Measurements from ENCODE around the gene S1PR1.
A peak's percentile ranks its signal among the peaks of the same experiment; 100 is the strongest.

The S1PR1 gene

DNA sequence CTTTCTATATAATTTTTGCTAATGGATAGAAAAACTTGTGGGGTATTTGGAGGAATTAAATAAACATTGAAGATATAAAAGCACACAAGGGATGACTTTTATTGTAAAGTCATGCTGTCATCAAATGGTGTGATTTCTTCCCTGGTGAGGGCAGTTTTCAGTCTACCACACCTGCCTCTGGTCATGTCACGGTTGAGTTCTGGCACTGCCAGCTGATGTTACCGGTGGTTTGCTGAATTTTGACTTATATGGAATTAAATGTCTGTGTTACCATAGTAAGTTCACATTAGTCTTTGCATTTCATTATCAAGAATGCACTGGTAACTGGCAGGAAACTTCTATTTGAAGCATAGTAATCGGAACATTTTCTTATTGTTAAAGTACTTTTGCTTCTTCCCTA, 13.4 kb downstream of the S1PR1 start:
- DNase-seq = no peak

DNA sequence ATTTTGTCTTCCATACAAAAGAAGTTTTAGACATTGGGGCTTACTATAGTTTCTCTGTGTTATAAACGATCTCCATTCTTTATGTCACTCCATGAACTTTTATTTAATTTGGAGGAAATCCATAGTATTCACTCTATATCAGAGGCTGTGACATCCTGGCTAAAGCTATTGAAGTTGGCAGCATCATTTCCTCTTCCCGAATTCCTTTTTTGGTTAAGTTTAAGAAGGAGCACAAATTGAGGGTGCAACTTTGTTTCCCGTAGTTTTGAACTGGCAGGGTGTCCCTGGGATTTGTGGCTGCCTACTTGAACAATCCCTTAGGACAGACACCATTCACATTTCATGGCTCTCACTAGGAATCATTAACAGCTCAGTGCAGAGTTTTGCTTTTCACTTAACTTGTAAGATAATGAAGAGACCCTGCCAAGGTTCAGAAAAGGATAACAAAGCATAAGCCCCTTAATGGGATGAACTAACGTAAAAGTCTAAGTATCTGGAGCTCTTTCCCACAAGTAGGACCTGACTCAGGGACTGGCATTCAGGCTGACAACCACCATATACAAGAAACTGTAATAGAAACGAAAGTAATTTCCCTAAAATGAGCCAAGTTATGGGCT, 13.9 kb downstream of the S1PR1 start:
- no peak for DNase-seq

DNA sequence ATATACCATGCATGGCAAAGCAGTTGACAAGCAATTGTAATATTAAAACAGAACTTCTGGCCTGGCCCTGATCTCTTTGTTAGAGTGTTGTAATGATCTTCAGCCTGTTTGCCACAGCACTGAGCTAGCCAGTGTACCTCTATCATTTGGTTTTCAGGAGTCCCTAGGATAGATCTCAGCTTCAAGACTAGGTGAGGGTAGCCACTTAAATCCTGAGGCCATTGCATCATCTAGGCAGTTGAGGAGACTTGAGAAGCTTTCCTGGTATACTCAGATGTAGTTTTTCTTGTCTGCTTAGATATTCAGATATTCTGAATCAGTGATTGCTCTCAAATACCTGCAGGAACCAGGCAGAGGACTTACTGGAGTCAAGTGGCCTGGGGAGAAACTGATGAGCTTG, 14.7 kb downstream of the S1PR1 start:
- no peak for DNase-seq

DNA sequence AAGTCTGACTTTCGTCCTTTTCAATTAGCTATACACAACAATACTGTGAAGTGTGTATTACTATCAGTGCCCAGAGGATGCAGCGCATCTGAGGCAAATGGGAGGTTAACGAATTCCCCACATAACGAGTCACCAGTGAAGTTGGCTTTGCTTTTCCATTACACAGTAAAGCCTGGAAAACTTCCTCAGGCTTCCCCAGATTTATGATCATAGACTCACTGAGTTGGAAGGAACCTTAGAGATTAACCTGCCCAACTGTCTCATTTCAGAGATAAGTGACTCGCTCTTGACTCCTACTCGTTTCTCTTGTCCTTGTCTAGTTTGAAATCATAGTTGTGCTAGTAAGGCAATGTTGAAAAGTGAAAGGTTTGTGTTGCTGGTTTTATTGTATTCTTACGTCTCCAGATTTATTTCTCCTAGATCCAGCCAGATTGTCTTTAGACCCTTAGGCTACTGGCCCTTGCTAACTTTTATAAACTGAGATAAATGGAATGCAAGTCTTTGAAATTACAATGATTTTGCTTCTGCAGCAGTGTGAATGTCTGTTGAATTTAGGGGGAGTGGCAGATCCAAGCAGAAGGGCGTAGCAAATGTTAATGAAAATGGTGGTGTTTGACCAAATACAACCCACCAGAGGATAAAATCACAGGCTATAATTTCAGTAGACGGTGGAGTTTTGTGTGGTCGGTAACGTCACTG, 17.3 kb downstream of the S1PR1 start:
- no peak for DNase-seq

DNA sequence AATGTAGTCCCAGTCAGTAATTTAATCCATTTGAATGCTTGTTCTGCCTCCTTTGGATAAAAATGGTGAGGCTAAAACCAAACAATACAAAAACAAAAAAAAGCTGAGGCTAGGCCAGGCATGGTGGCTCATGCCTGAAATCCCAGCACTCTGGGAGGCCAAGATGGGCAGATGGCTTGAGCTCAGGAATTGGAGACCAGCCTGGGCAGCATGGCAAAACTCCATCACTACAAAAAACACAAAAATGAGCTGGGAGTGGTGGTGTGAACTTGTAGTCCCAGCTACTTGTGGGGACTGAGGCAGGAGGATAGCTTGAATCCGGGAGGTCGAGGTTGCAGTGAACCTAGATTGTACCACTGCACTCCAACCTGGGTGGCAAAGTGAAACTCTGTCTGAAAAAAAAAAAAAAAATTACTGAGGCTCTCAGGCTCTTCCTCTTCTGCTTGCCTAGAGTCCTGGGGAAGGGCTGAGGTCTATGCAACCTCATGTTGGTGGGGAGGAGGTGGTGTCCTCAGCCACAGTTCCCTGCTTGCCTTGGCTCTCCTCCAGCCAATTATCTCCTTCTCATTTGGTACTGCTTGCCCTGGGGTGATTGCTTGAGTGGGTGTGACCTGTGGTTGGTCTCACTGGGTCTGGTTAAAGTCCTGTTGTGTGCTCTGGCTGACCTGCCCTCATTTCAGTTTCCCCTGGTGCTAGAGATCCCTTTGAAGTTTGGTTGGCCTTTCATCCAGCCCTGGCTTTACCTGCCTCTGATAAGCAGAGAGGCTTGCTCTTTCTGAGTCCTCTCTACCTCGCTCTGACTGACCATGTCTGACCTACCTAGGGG, 20.9 kb downstream of the S1PR1 start:
- peak; percentile 35 for DNase-seq

DNA sequence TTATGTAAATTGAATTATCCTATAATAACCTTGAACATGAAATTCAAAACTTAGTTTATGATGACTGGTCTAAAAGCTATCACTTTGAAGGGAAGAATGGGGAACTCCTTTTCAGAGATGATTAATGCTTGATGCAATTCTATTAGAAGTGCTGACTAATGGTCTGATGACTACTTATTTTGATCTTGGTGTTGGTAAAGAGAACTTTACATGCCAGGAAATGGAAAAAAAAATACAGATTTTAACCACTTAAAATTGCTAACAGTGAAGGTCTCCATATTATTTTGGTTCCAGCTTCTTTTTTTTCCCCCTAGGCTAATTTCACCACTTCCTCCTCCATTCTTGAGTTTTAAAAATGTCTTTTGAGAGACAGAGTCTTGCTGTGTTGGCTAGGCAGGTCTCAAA, 22.9 kb downstream of the S1PR1 start:
- no peak for DNase-seq

DNA sequence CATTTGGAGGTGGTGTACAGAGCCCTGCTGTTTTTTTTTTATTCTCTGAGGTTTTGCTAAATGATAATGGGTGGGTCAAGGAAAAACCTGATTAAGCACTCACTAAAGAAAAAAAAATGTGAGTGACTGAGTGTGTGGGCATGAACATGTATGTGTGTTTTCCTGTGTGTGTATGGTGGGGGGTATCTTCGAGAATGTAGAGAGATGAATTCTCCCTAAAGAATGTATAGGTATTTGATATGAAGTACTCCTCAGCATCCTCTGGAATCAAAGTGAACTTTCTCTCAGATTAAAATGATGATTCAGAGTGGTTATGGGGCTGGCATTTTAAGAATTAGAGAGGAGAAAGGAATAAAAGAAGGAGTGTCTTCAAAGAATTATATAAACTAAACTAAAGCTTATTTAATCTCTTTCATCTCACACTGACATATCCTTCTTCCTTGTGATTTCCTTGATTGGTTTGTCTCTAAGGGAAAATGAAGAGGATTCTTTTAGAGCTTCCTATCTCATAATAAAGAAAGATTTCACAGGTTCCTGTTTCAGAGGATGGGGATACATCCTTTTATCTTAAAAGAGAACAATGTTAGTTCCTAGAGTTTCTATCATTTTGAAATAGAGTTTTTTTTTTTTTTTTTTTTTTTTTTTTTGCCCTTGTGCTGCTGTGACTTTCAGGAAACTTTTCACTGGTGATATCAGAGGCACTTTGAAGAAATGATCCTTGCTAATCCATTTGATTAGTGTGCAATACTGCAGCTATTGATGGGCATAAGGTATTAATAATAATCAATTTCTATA, 23.9 kb downstream of the S1PR1 start:
- DNase-seq = no peak

DNA sequence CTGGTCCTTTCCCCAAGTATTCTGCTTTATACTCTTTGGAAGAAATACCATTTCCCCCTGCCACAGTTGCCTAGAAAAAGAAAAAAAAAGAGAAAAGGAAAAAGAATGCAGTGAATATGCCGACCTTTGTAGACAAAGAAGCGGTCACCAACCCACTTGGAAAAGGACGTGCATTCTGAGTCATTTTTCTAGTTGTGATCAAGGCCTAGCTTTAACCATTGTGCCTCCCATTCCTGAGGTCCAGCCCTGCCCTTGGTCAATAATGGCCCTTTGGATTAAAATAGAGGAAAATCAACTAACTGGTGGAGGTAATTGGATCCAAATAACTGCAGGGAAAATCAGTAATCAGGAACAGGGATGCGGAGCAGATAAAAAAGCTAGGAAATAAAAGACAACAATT, 24.8 kb downstream of the S1PR1 start:
- no peak for DNase-seq

DNA sequence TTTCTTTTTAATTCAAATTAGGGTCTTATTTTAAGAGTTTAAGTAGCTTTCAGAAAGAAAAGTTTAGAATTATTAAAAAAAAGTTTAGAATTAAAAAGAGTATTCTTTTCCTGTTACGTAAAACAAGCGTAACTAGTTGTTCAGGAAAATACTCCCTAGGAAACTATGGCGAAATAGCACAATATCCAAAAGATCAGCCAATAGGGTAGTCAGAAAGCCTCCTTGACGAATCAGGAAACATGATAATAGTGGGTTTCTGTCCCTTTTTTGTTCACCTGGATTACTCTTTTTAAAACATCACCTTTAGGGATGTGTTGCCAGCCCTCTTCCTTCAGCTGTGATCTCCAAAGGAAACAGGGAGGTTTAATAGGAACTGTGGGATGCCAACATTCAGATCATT, 25.2 kb downstream of the S1PR1 start:
- DNase-seq = no peak

DNA sequence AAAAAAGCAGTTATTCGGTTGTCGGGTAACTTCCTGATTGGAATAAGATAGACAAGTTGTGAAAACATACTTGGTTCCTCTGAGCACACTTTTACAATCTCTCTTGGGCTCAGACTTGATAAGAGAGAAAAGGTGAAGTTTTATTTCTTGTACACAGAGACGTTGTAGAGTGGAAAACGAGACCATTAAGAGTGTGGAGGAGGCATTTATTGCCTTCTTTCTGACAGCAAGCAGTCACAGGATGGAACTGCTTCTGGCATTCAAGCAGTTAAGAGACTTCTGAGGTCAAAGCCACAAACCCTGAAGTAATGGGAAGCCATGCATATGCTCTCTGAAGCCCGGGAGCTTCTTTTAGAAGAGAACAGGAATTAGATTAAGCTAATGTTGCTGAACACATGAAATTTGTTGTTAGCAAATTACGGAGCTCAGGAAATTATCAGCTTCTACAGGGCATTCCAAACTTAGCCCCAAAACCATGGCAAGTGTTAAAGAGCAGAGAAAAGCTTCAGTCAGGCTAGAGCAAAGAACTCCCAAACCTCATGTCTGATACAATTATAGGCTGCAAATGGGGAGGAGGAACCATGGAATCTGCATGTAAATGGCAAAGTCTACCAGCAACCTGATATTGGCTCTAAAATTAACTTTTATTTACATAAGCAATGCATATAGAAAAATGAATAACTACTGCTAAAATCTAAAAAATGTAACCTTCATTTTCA, 26.0 kb downstream of the S1PR1 start:
- no peak for DNase-seq

DNA sequence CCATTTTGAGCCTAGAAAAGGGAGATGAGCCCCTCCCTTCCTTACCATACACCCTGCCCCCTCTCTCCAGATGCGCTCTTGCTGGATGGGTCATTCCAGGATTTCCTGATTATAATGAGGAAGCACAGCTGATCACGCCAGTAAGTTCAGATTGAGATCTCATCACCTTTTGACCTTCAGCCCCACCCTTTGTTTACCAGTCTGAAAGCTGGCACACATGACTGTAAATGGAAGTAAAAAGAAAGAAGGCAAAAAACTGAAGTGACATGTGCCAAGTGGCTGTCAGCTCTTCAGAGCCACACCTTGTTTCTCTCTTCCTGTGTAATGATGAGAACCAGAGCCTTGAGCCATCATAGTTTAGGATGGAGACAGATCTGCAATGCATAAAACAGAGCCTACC, 27.9 kb downstream of the S1PR1 start:
- no peak for DNase-seq

DNA sequence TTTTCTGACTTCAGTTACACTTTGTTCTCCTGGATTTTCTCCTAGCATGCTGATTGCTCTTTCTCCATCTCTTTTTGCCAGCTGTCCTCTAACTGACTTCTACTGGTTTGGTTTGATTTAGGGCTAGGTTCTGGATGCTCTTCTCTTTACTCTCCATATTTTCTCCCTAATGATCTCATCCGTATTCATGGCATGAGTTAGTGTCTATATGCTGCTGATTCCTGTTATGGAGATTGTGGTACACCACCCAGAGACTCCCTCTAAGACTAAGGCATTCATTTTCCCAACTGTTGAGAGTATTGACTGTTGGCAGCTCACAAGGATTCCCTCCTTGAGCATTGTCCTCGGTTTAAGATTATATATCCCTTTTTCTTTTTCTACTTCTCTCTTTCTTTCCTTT, 28.9 kb downstream of the S1PR1 start:
- no peak for DNase-seq

DNA sequence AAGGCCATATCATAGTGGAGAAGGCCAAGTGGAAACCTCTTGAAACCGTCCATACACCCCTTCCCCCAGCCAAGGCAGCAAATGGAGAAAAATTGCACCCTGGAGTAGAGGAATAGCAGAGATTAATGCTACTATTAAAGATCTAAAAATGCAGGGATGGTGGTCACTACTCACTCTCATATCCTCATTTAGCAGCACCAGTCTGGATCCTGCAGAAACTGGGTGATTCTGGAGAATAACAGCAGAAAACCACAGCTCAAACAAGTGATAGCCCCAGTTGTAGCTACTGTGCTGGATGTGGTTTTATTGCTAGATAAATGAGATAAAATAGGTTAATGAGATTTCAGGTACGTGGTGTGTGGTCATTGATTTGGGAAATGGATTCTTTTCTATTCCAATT, 30.3 kb downstream of the S1PR1 start:
- DNase-seq = no peak

DNA sequence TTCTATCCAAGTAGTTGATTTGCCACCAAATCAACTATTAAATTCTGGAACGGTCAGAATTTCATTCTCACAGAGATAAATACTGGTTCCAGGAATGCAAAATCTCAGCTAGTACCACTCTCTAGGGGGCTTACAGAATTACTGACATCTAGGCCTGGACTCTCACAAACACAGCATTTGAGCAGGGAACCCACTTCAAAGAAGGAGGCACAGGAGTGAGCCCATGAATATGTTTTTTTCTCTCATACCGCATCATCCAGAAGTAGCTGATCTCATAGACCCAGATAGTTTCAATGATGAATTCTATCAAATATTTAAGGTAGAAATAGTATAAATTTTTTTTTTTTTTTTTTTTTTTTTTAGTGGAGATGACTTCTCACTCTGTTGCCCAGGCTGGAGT, 32.1 kb downstream of the S1PR1 start:
- DNase-seq = no peak

DNA sequence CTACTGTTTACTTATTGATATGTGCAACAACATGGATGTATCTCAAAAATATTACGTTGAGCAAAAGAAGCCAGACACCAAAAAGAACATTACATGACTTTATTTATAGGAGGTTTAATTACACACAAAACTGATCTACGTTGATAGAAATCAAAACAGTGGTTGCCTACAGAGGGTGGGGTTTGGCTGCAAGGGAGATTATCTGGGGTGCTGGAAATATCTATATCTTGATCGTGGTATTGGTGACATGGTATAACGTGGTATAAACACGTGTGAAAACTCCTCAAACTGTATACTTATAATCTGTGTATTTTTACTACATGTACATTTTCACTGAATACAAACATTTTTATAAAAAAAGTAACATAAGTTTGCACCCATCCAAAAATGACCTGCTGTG, 38.9 kb downstream of the S1PR1 start:
- no peak for DNase-seq

DNA sequence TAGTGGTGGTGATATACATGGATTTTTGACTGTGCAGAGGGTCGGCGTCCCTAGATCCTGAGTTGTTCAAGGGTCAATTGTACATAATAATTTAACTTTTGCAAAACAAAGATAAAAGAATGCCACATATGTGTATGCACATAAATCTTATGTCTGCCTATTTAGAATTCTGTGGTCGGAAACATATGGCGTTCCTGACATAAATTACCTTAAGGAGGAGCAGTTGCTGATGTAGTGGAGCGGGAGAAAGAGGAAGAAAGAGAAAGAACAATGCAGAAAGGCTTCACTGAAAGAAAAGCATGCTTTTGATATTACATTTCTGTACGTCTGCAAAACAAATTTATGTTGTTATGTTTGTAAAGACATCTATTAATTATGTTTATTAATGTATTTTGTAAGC, 40.0 kb downstream of the S1PR1 start:
- no peak for DNase-seq

DNA sequence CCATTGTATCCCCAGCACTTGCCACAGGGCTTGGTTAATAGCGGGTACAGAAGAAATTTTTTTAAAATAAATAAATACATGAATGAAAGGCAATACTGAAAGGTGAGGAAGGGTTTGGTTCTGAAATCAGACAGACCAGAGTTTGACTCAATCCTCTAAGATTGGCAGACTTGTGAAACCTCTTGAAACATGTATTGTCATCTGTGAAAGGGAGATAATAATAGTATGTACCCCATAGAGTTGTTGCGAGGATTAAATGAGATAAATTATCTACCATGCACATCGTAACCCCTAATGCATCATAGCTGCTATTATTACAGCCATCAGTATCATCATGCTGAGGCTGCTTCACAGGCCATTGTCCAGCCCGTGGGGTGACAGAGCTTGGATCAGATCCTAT, 41.4 kb downstream of the S1PR1 start:
- DNase-seq = no peak

DNA sequence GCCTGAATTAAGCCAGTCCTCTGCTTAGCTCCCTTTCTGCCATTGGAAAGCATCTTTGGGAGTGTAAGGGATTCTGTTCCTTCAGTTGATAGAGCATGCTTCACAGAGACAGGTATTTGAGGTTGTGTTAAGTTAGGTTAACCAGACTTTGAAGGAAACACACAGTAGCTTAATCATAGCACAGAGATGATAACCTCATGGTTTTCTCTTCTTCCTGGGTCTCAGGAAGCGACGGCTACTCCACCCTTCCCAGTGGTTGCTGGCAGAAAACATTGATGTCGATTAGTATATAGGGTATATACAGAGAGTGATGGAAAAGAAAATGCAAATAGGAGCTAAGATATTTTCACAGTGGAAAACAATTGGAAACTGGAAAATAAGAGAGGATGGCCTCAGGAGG, 42.0 kb downstream of the S1PR1 start:
- DNase-seq = no peak

DNA sequence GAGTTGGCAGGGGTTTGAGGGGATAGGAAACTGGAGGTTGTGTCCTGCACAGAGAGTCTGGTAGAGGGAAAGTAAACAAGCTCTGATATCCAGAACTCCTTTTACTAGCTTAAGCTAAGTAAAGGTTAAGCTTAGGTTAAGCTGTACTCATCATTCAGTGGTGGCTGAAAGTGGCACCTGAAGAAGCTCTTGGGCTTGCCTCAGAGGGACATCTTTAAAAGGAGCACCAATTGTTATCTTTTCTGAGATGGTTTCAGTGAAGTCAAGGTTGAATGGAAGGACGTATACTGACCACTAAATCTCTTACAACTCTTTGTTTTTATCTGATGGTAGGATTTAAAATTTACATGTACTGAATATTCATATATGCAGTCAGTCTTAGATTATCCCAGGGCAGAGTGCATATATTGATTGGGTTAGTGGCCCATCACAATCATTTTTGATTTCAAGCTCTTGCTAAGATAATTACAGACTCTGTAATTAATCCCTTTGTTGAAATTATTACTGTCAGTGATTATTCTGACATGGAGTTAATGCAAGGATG, 43.3 kb downstream of the S1PR1 start:
- DNase-seq = no peak

DNA sequence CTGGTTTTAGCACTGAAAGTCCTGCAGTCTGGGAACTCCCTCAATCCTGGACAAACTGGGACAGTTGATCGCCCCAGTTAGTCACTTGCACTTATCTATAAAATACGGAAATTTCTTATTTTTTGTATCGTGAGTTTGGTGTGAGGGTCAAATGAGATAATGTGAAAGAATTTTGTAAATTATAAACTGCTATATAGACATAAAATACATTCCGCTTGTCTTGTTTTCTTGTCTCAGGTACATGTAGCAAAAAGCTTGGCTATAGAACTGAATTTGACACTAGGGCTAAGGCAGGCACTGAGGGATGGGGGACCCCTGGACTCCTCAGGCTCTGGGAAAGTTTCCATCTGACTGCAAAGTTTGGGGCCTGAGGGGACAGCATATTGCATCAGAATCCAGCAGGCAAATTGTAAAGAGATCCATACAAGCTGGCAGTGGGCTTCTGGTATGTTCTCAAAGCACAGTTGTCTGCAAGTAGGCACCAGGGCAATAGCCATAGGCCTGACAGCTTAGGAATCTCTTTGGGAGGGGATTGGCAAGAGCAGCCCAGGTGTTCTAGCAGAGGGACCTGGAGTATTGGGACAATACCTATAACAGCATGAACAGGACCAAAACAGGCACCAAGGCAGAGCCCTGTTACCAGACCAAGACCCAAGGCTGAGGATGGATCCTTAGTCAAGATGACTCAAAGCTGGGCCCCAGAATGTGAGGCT, 44.3 kb downstream of the S1PR1 start:
- no peak for DNase-seq

DNA sequence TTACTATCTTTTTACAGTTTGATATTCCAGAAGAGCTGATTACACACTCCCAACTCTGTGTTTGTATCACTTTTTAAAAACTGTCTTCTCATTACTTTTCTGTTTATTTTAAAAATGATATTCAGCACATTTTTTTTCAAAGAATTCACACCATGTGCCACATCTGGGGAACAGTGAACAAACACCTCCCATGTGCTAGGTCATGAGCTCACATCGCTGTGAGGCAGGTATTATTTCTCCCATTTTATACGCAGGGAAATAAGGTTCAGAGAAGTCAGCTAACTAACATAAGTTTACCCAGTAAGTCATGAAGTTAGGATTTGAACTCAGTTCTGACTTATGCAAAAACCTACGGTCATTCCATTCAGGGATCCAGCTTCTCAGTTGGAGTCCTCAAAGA, 44.9 kb downstream of the S1PR1 start:
- DNase-seq = no peak
